Neural progenitor cell (in vitro differentiated cells): ENCODE data around the gene POLR1G.

Experiments used
- EZH2 ChIP-seq: fragments of 200-600 bp; sonication (generic); IDR thresholded peaks from 2 replicates; pipeline ENCODE4 v1.6.1; 2017; ENCODE audit warnings: antibody characterized with exemption, mild to moderate bottlenecking, moderate library complexity
- EZH2phosphoT487 ChIP-seq: fragments of 200-600 bp; sonication (generic); IDR thresholded peaks from 2 replicates; pipeline ENCODE4 v1.6.1; 2017; ENCODE audit warnings: antibody characterized with exemption
- TF ChIP-seq, protein P1 (sequence below): fragments of 200-600 bp; sonication (generic); IDR thresholded peaks from 2 replicates; pipeline ENCODE4 v1.5.1; 2017; ENCODE audit warnings: antibody characterized with exemption, mild to moderate bottlenecking

DNA sequence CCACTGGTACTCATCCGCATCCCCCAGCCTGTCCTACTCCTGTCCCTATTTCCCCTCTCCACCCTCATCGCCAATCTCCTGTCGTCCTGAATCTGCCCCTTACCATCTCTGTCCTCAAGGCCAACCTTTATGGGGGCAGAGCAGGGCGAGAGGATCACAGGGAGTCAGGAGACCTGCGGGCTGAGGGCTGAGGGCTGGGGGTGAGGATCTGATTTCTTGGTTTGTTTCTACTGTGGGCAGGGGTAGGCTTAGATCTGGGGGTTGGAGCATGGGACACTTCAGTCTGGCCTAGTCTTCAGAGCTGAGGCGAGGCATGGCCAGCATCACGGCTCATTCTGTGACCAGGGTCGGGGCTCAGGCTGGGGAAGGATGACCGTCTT, 33.8 kb downstream of the POLR1G start:
- TF ChIP-seq, protein P1, sequence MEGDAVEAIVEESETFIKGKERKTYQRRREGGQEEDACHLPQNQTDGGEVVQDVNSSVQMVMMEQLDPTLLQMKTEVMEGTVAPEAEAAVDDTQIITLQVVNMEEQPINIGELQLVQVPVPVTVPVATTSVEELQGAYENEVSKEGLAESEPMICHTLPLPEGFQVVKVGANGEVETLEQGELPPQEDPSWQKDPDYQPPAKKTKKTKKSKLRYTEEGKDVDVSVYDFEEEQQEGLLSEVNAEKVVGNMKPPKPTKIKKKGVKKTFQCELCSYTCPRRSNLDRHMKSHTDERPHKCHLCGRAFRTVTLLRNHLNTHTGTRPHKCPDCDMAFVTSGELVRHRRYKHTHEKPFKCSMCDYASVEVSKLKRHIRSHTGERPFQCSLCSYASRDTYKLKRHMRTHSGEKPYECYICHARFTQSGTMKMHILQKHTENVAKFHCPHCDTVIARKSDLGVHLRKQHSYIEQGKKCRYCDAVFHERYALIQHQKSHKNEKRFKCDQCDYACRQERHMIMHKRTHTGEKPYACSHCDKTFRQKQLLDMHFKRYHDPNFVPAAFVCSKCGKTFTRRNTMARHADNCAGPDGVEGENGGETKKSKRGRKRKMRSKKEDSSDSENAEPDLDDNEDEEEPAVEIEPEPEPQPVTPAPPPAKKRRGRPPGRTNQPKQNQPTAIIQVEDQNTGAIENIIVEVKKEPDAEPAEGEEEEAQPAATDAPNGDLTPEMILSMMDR = no peak
- TF ChIP-seq EZH2 (no peak), EZH2phosphoT487 (no peak)
